ENCODE results near the gene FAM13C.

The FAM13C gene

DNA sequence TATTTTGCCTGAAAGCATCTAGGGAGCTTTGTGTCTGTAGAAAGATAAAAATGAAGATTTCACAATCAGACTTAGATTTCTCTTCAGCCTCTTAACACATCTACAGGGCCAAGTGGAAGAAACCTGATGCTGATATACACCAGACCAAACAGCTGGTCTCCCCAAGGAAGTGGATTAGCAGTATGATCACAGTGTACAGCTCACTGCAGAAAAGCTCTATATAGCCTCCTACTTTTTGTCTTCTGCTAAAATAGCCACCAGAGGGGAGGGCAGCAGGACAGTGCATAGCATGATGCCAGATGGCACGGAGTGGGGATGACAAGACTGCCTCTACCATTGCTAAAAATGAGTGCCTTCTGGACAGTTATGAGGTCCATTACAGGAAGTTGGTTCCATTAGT lies 16.0 kb downstream of the FAM13C start:
- Histone ChIP-seq H3K9ac (ENCODE audit: low read depth, low read length, poor library complexity) (no peak overlapping the region), H3K18ac (ENCODE audit: low read length) (no peak overlapping the region), H2AK5ac (ENCODE audit: low read depth, low read length) (no peak overlapping the region), H3K27me3 (ENCODE audit: control insufficient read depth in 3 of 3, insufficient read depth in 3 of 3, low read depth in 1 of 3, low read length in 3 of 3) (no peaks in the 10 kb centered on the region), H2BK120ac (ENCODE audit: low read depth, low read length) (no peak overlapping the region), H3K4me2 (ENCODE audit: insufficient read depth, low read length, poor library complexity, severe bottlenecking) (no peak overlapping the region), H3K4me3 (ENCODE audit: low read length in 2 of 2) (no peak overlapping the region), H3K4me1 (ENCODE audit: control insufficient read depth in 2 of 2, insufficient read depth in 1 of 2, low read depth in 1 of 2, low read length in 2 of 2) (peaks cover 0 to 12% of the 10 kb centered on the region in 2 donors), H4K8ac (ENCODE audit: low read depth, low read length) (no peak overlapping the region), H2AFZ (ENCODE audit: low read length) (no peak overlapping the region), H2BK5ac (ENCODE audit: low read length) (no peak overlapping the region), H3K79me1 (ENCODE audit: low read depth, low read length) (no peaks in the 10 kb centered on the region), H3K27ac (replicated peaks; ENCODE audit: low read length) (no peak overlapping the region), H4K91ac (ENCODE audit: low read depth, low read length, poor library complexity) (no peak overlapping the region), H3K36me3 (replicated peaks in 1 of 2; ENCODE audit: control insufficient read depth in 2 of 2, insufficient read depth in 2 of 2, low read length in 2 of 2) (peaks cover 0 to 2% of the 10 kb centered on the region in 2 donors), H2BK15ac (ENCODE audit: low read length) (no peak overlapping the region), H3K14ac (ENCODE audit: low read length) (no peak overlapping the region), H2BK12ac (ENCODE audit: low read length) (no peak overlapping the region), H3K4ac (ENCODE audit: low read length) (no peak overlapping the region), H3K9me3 (replicated peaks in 1 of 2; ENCODE audit: control insufficient read depth in 2 of 2, insufficient read depth in 1 of 2, low read depth in 1 of 2, low read length in 2 of 2) (no peaks in the 10 kb centered on the region), H3K23ac (ENCODE audit: low read depth, low read length, poor library complexity) (no peak overlapping the region)
- WGBS, 2 donors (ENCODE audit: extremely low coverage in 2 of 2, insufficient read length in 2 of 2, insufficient replicate concordance in 1 of 2) = no CpG with 5 or more reads among the region's 1 CpG
- no peak for DNase-seq (ENCODE audit: low spot score)

DNA sequence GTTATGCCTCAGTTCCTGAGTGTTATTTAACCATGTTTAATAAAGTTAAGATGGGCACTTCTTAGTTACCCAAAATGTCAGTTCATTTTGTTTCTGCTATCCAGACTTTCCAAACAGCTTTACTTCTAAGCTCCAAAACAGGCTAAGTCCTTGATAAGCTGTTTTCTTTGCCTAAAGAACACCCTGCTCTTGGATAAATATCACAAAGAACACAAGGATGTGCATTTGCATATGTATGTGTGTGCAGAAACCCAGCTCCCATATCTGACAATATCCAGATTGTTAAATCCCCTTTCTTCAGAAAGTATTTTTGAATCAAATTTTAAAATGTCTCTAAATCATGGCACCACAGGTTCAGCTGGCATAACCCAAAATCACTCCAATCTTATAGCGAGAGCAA lies 19.6 kb downstream of the FAM13C start:
- no peak overlapping the region for H2AK5ac ChIP-seq (ENCODE audit: low read depth, low read length)
- H3K27me3 ChIP-seq (ENCODE audit: control insufficient read depth in 3 of 3, insufficient read depth in 3 of 3, low read depth in 1 of 3, low read length in 3 of 3) = no peaks in the 10 kb centered on the region
- H2BK12ac ChIP-seq (ENCODE audit: low read length) = no peak overlapping the region

DNA sequence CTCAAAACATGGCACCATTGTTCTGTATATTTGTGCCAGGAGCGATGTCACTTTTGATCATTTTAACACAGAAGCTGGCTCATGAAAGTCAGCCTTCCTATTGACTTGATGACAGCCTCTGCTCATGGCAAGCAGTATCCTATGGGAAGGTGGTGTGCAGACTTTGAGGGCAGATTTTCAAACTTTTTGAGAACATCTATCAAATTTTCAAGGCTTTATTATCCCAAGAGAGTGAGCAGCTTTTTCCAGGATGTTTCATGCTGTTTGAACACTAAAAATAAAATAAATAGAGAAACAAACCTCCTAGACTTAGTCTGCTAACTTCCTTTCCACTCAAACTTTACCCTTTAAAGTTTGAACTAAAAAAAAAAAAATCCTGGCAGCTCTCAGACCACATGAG lies 20.3 kb downstream of the FAM13C start:
- Histone ChIP-seq H2BK120ac (ENCODE audit: low read depth, low read length) (no peak overlapping the region), H3K79me1 (ENCODE audit: low read depth, low read length) (no peaks in the 10 kb centered on the region), H3K4me3 (ENCODE audit: low read length in 2 of 2) (no peak overlapping the region), H3K4me1 (ENCODE audit: control insufficient read depth in 2 of 2, insufficient read depth in 1 of 2, low read depth in 1 of 2, low read length in 2 of 2) (peaks cover 2 to 16% of the 10 kb centered on the region in 2 donors), H3K36me3 (replicated peaks in 1 of 2; ENCODE audit: control insufficient read depth in 2 of 2, insufficient read depth in 2 of 2, low read length in 2 of 2) (peaks cover 0 to 2% of the 10 kb centered on the region in 2 donors), H3K27ac (replicated peaks; ENCODE audit: low read length) (peak overlapping the region; percentile 19), H2BK12ac (ENCODE audit: low read length) (no peak overlapping the region), H2BK15ac (ENCODE audit: low read length) (no peak overlapping the region), H3K27me3 (ENCODE audit: control insufficient read depth in 3 of 3, insufficient read depth in 3 of 3, low read depth in 1 of 3, low read length in 3 of 3) (no peaks in the 10 kb centered on the region), H4K8ac (ENCODE audit: low read depth, low read length) (no peak overlapping the region), H3K4me2 (ENCODE audit: insufficient read depth, low read length, poor library complexity, severe bottlenecking) (no peak overlapping the region), H3K14ac (ENCODE audit: low read length) (no peak overlapping the region), H3K4ac (ENCODE audit: low read length) (no peak overlapping the region), H3K18ac (ENCODE audit: low read length) (no peak overlapping the region), H2AFZ (ENCODE audit: low read length) (no peak overlapping the region), H3K23ac (ENCODE audit: low read depth, low read length, poor library complexity) (no peak overlapping the region), H4K91ac (ENCODE audit: low read depth, low read length, poor library complexity) (no peak overlapping the region), H2AK5ac (ENCODE audit: low read depth, low read length) (no peak overlapping the region), H3K9me3 (replicated peaks in 1 of 2; ENCODE audit: control insufficient read depth in 2 of 2, insufficient read depth in 1 of 2, low read depth in 1 of 2, low read length in 2 of 2) (peaks cover 0 to 1% of the 10 kb centered on the region in 2 donors), H2BK5ac (ENCODE audit: low read length) (no peak overlapping the region), H3K9ac (ENCODE audit: low read depth, low read length, poor library complexity) (no peak overlapping the region)
- WGBS, 2 donors (ENCODE audit: extremely low coverage in 2 of 2, insufficient read length in 2 of 2, insufficient replicate concordance in 1 of 2) = no CpG with 5 or more reads among the region's 1 CpG
- no peak for DNase-seq (ENCODE audit: low spot score)

More for the DNA sequence above, 19.6 kb downstream of the FAM13C start:
- no peak overlapping the region for H3K4ac ChIP-seq (ENCODE audit: low read length)
- peak overlapping the region; percentile 74 for H3K27ac ChIP-seq (replicated peaks; ENCODE audit: low read length)
- H3K79me1 ChIP-seq (ENCODE audit: low read depth, low read length) = no peaks in the 10 kb centered on the region
- peaks cover 0 to 2% of the 10 kb centered on the region in 2 donors for H3K36me3 ChIP-seq (replicated peaks in 1 of 2; ENCODE audit: control insufficient read depth in 2 of 2, insufficient read depth in 2 of 2, low read length in 2 of 2)
- DNase-seq (ENCODE audit: low spot score) = no peak
- peaks cover 0 to 12% of the 10 kb centered on the region in 2 donors for H3K4me1 ChIP-seq (ENCODE audit: control insufficient read depth in 2 of 2, insufficient read depth in 1 of 2, low read depth in 1 of 2, low read length in 2 of 2)
- H3K14ac ChIP-seq (ENCODE audit: low read length) = no peak overlapping the region
- no CpG with 5 or more reads among the region's 1 CpG for WGBS, 2 donors (ENCODE audit: extremely low coverage in 2 of 2, insufficient read length in 2 of 2, insufficient replicate concordance in 1 of 2)
- no peak overlapping the region for H2BK5ac ChIP-seq (ENCODE audit: low read length)
- no peak overlapping the region for H3K9ac ChIP-seq (ENCODE audit: low read depth, low read length, poor library complexity)
- no peak overlapping the region for H2BK15ac ChIP-seq (ENCODE audit: low read length)
- H2AFZ ChIP-seq (ENCODE audit: low read length) = no peak overlapping the region
- no peak overlapping the region for H3K4me3 ChIP-seq (ENCODE audit: low read length in 2 of 2)
- H3K23ac ChIP-seq (ENCODE audit: low read depth, low read length, poor library complexity) = no peak overlapping the region
- no peak overlapping the region for H4K91ac ChIP-seq (ENCODE audit: low read depth, low read length, poor library complexity)
- H2BK120ac ChIP-seq (ENCODE audit: low read depth, low read length) = no peak overlapping the region
- H4K8ac ChIP-seq (ENCODE audit: low read depth, low read length) = no peak overlapping the region
- H3K18ac ChIP-seq (ENCODE audit: low read length) = no peak overlapping the region
- H3K9me3 ChIP-seq (replicated peaks in 1 of 2; ENCODE audit: control insufficient read depth in 2 of 2, insufficient read depth in 1 of 2, low read depth in 1 of 2, low read length in 2 of 2) = peaks cover 0 to 1% of the 10 kb centered on the region in 2 donors
- H3K4me2 ChIP-seq (ENCODE audit: insufficient read depth, low read length, poor library complexity, severe bottlenecking) = no peak overlapping the region

DNA sequence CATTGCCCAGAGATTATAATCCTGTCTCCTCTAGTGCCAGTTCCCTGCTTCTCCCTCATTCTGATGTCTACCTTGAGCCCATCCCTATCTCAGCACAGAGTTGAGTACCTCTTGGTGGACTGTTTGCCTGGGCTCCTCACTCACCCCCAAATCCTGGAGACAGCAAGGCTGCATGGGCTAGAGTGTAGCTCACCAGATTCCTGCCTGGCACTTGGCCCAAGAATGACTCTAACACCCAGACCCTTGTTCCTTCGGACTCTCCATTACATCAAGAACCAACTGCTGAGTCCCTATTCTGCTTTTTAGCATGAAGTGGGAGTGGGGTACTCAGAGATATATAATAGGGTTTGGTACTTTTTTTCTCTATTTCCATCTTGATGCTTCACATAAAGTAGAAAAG lies 22.1 kb downstream of the FAM13C start:
- peaks cover 0 to 1% of the 10 kb centered on the region in 2 donors for H3K9me3 ChIP-seq (replicated peaks in 1 of 2; ENCODE audit: control insufficient read depth in 2 of 2, insufficient read depth in 1 of 2, low read depth in 1 of 2, low read length in 2 of 2)
- no peak overlapping the region for H3K4me2 ChIP-seq (ENCODE audit: insufficient read depth, low read length, poor library complexity, severe bottlenecking)
- no peak overlapping the region for H3K4ac ChIP-seq (ENCODE audit: low read length)
- no peak overlapping the region for H3K14ac ChIP-seq (ENCODE audit: low read length)
- H2BK15ac ChIP-seq (ENCODE audit: low read length) = no peak overlapping the region
- H3K36me3 ChIP-seq (replicated peaks in 1 of 2; ENCODE audit: control insufficient read depth in 2 of 2, insufficient read depth in 2 of 2, low read length in 2 of 2) = peaks cover 0 to 3% of the 10 kb centered on the region in 2 donors
- no peak overlapping the region for H2BK120ac ChIP-seq (ENCODE audit: low read depth, low read length)
- no peak overlapping the region for H3K23ac ChIP-seq (ENCODE audit: low read depth, low read length, poor library complexity)
- no peaks in the 10 kb centered on the region for H3K27me3 ChIP-seq (ENCODE audit: control insufficient read depth in 3 of 3, insufficient read depth in 3 of 3, low read depth in 1 of 3, low read length in 3 of 3)
- no CpG with 5 or more reads among the region's 1 CpG for WGBS, 2 donors (ENCODE audit: extremely low coverage in 2 of 2, insufficient read length in 2 of 2, insufficient replicate concordance in 1 of 2)
- H3K79me1 ChIP-seq (ENCODE audit: low read depth, low read length) = no peaks in the 10 kb centered on the region
- no peak overlapping the region for H2AFZ ChIP-seq (ENCODE audit: low read length)
- no peak overlapping the region for H3K27ac ChIP-seq (replicated peaks; ENCODE audit: low read length)
- H2AK5ac ChIP-seq (ENCODE audit: low read depth, low read length) = no peak overlapping the region
- no peak overlapping the region for H3K4me3 ChIP-seq (ENCODE audit: low read length in 2 of 2)
- DNase-seq (ENCODE audit: low spot score) = no peak
- H3K4me1 ChIP-seq (ENCODE audit: control insufficient read depth in 2 of 2, insufficient read depth in 1 of 2, low read depth in 1 of 2, low read length in 2 of 2) = peaks cover 4 to 14% of the 10 kb centered on the region in 2 donors
- H4K91ac ChIP-seq (ENCODE audit: low read depth, low read length, poor library complexity) = no peak overlapping the region
- no peak overlapping the region for H2BK12ac ChIP-seq (ENCODE audit: low read length)
- peak overlapping the region; percentile 11 for H3K18ac ChIP-seq (ENCODE audit: low read length)
- no peak overlapping the region for H4K8ac ChIP-seq (ENCODE audit: low read depth, low read length)
- no peak overlapping the region for H3K9ac ChIP-seq (ENCODE audit: low read depth, low read length, poor library complexity)
- no peak overlapping the region for H2BK5ac ChIP-seq (ENCODE audit: low read length)

All from neuronal stem cell (in vitro differentiated cells).